Stomach (tissue), 4 donors: ENCODE results near the gene DIPK1C.

Experiments
- POLR2A ChIP-seq, 4 donors: fragments of 450-650 bp; IDR thresholded peaks; one replicate each; pipeline ENCODE4 v1.6.1; 2016; ENCODE audit warnings: antibody characterized with exemption in 4 of 4, control low read depth in 2 of 4, mild to moderate bottlenecking in 1 of 4, moderate library complexity in 1 of 4
- POLR2AphosphoS5 ChIP-seq, 3 donors: sonication (generic); formaldehyde crosslinking; IDR thresholded peaks; one replicate each; pipeline ENCODE4 v1.6.1; 2016; ENCODE audit warnings: antibody characterized with exemption in 3 of 3
- TF ChIP-seq, protein P1 (sequence below), 7 experiments: fragments of 450-650 bp in 4 of 7; fragments of 200-600 bp in 3 of 7; sonication (generic) in 3 of 7; IDR thresholded peaks; one replicate each; pipeline ENCODE4 v1.5.1; 2016 to 2019; ENCODE audit warnings: antibody characterized with exemption in 7 of 7, control low read depth in 2 of 7, mild to moderate bottlenecking in 1 of 7

DNA sequence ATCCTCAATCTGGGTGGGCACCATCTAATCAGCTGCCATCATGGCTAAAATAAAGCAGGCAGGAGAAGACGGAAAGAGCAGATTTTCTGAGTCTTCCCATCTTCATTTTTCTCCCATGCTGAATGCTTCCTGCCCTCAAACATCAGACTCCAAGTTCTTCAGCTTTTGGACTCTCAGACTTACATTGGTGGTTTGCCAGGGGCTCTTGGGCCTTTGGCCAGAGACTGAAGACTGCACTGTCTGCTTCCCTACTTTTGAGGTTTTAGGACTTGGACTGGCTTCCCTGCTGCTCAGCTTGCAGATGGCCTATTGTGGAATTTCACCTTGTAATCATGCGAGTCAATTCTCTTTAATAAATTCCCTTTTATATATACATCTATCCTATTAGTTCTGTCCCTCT is 36.6 kb downstream of the DIPK1C start:
- TF ChIP-seq POLR2A (IDR thresholded peaks at IDR 0.05) (no peak), POLR2AphosphoS5 (IDR thresholded peaks at IDR 0.05) (no peak)
- TF ChIP-seq, protein P1, sequence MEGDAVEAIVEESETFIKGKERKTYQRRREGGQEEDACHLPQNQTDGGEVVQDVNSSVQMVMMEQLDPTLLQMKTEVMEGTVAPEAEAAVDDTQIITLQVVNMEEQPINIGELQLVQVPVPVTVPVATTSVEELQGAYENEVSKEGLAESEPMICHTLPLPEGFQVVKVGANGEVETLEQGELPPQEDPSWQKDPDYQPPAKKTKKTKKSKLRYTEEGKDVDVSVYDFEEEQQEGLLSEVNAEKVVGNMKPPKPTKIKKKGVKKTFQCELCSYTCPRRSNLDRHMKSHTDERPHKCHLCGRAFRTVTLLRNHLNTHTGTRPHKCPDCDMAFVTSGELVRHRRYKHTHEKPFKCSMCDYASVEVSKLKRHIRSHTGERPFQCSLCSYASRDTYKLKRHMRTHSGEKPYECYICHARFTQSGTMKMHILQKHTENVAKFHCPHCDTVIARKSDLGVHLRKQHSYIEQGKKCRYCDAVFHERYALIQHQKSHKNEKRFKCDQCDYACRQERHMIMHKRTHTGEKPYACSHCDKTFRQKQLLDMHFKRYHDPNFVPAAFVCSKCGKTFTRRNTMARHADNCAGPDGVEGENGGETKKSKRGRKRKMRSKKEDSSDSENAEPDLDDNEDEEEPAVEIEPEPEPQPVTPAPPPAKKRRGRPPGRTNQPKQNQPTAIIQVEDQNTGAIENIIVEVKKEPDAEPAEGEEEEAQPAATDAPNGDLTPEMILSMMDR (IDR thresholded peaks at IDR 0.05): no peak
